ENCODE data around the gene DICER1.

The DICER1 gene

GRCh38 chr14:95056476-95056875 lies 100.9 kb downstream of the DICER1 start:
- H3K9me3 ChIP-seq (ENCODE audit: control insufficient read depth in 1 of 2, low read length in 2 of 2), result no peaks in the 10 kb centered on the region
- no peaks in the 10 kb centered on the region for H3K27me3 ChIP-seq (ENCODE audit: low read depth, low read length)
- no peak overlapping the region for H3K27ac ChIP-seq (ENCODE audit: low read length)
- no peaks in the 10 kb centered on the region for H3K4me1 ChIP-seq (ENCODE audit: control insufficient read depth in 1 of 2, insufficient read depth in 2 of 2, low read length in 2 of 2)
- no peaks in the 10 kb centered on the region for H3K36me3 ChIP-seq (ENCODE audit: control insufficient read depth in 1 of 2, insufficient read depth in 2 of 2, low read length in 2 of 2)
- H3K4me3 ChIP-seq (ENCODE audit: low read depth in 1 of 2, low read length in 2 of 2), result no peak overlapping the region

- H3K4me1 ChIP-seq (ENCODE audit: control insufficient read depth in 1 of 2, insufficient read depth in 2 of 2, low read length in 2 of 2), result no peaks in the 10 kb centered on the region
- H3K9me3 ChIP-seq (ENCODE audit: control insufficient read depth in 1 of 2, low read length in 2 of 2), result no peaks in the 10 kb centered on the region
- H3K36me3 ChIP-seq (ENCODE audit: control insufficient read depth in 1 of 2, insufficient read depth in 2 of 2, low read length in 2 of 2), result no peaks in the 10 kb centered on the region
- H3K4me3 ChIP-seq (ENCODE audit: low read depth in 1 of 2, low read length in 2 of 2), result no peak overlapping the region
- no peak overlapping the region for H3K27ac ChIP-seq (ENCODE audit: low read length)
- no peaks in the 10 kb centered on the region for H3K27me3 ChIP-seq (ENCODE audit: low read depth, low read length)
These were observed 102.0 kb downstream of the DICER1 start for GRCh38 chr14:95055318-95055717.

GRCh38 chr14:95054346-95055280 lies 102.7 kb downstream of the DICER1 start:
- Histone ChIP-seq H3K4me1 (ENCODE audit: control insufficient read depth in 1 of 2, insufficient read depth in 2 of 2, low read length in 2 of 2) (no peaks in the 10 kb centered on the region), H3K27ac (ENCODE audit: low read length) (no peak overlapping the region), H3K4me3 (ENCODE audit: low read depth in 1 of 2, low read length in 2 of 2) (no peak overlapping the region), H3K36me3 (ENCODE audit: control insufficient read depth in 1 of 2, insufficient read depth in 2 of 2, low read length in 2 of 2) (no peaks in the 10 kb centered on the region), H3K9me3 (ENCODE audit: control insufficient read depth in 1 of 2, low read length in 2 of 2) (no peaks in the 10 kb centered on the region), H3K27me3 (ENCODE audit: low read depth, low read length) (no peaks in the 10 kb centered on the region)

- H3K4me3 ChIP-seq (ENCODE audit: low read depth in 1 of 2, low read length in 2 of 2), result no peak overlapping the region
- no peak overlapping the region for H3K27ac ChIP-seq (ENCODE audit: low read length)
- H3K9me3 ChIP-seq (ENCODE audit: control insufficient read depth in 1 of 2, low read length in 2 of 2), result no peaks in the 10 kb centered on the region
- H3K27me3 ChIP-seq (ENCODE audit: low read depth, low read length), result no peaks in the 10 kb centered on the region
- no peaks in the 10 kb centered on the region for H3K4me1 ChIP-seq (ENCODE audit: control insufficient read depth in 1 of 2, insufficient read depth in 2 of 2, low read length in 2 of 2)
- no peaks in the 10 kb centered on the region for H3K36me3 ChIP-seq (ENCODE audit: control insufficient read depth in 1 of 2, insufficient read depth in 2 of 2, low read length in 2 of 2)
These were observed 105.2 kb downstream of the DICER1 start for GRCh38 chr14:95052016-95052585.

- Histone ChIP-seq H3K36me3 (ENCODE audit: control insufficient read depth in 1 of 2, insufficient read depth in 2 of 2, low read length in 2 of 2) (no peaks in the 10 kb centered on the region), H3K4me3 (ENCODE audit: low read depth in 1 of 2, low read length in 2 of 2) (no peak overlapping the region), H3K4me1 (ENCODE audit: control insufficient read depth in 1 of 2, insufficient read depth in 2 of 2, low read length in 2 of 2) (no peaks in the 10 kb centered on the region), H3K27me3 (ENCODE audit: low read depth, low read length) (no peaks in the 10 kb centered on the region), H3K27ac (ENCODE audit: low read length) (no peak overlapping the region), H3K9me3 (ENCODE audit: control insufficient read depth in 1 of 2, low read length in 2 of 2) (no peaks in the 10 kb centered on the region)
These were observed 107.4 kb downstream of the DICER1 start for GRCh38 chr14:95049952-95050351.

GRCh38 chr14:95048771-95049312 lies 108.5 kb downstream of the DICER1 start:
- no peaks in the 10 kb centered on the region for H3K36me3 ChIP-seq (ENCODE audit: control insufficient read depth in 1 of 2, insufficient read depth in 2 of 2, low read length in 2 of 2)
- no peaks in the 10 kb centered on the region for H3K9me3 ChIP-seq (ENCODE audit: control insufficient read depth in 1 of 2, low read length in 2 of 2)
- H3K27ac ChIP-seq (ENCODE audit: low read length), result no peak overlapping the region
- H3K27me3 ChIP-seq (ENCODE audit: low read depth, low read length), result no peaks in the 10 kb centered on the region
- H3K4me1 ChIP-seq (ENCODE audit: control insufficient read depth in 1 of 2, insufficient read depth in 2 of 2, low read length in 2 of 2), result no peaks in the 10 kb centered on the region
- no peak overlapping the region for H3K4me3 ChIP-seq (ENCODE audit: low read depth in 1 of 2, low read length in 2 of 2)

- Histone ChIP-seq H3K36me3 (ENCODE audit: control insufficient read depth in 1 of 2, insufficient read depth in 2 of 2, low read length in 2 of 2) (no peaks in the 10 kb centered on the region), H3K4me3 (ENCODE audit: low read depth in 1 of 2, low read length in 2 of 2) (no peak overlapping the region), H3K9me3 (ENCODE audit: control insufficient read depth in 1 of 2, low read length in 2 of 2) (no peaks in the 10 kb centered on the region), H3K27me3 (ENCODE audit: low read depth, low read length) (no peaks in the 10 kb centered on the region), H3K27ac (ENCODE audit: low read length) (no peak overlapping the region), H3K4me1 (ENCODE audit: control insufficient read depth in 1 of 2, insufficient read depth in 2 of 2, low read length in 2 of 2) (no peaks in the 10 kb centered on the region)
These were observed 109.6 kb downstream of the DICER1 start for GRCh38 chr14:95047754-95048153.

- no peaks in the 10 kb centered on the region for H3K9me3 ChIP-seq (ENCODE audit: control insufficient read depth in 1 of 2, low read length in 2 of 2)
- H3K4me3 ChIP-seq (ENCODE audit: low read depth in 1 of 2, low read length in 2 of 2), result no peak overlapping the region
- H3K4me1 ChIP-seq (ENCODE audit: control insufficient read depth in 1 of 2, insufficient read depth in 2 of 2, low read length in 2 of 2), result no peaks in the 10 kb centered on the region
- no peaks in the 10 kb centered on the region for H3K36me3 ChIP-seq (ENCODE audit: control insufficient read depth in 1 of 2, insufficient read depth in 2 of 2, low read length in 2 of 2)
- no peak overlapping the region for H3K27ac ChIP-seq (ENCODE audit: low read length)
- H3K27me3 ChIP-seq (ENCODE audit: low read depth, low read length), result no peaks in the 10 kb centered on the region
These were observed 110.3 kb downstream of the DICER1 start for GRCh38 chr14:95046711-95047681.

GRCh38 chr14:95045836-95046430 lies 111.4 kb downstream of the DICER1 start:
- H3K4me3 ChIP-seq (ENCODE audit: low read depth in 1 of 2, low read length in 2 of 2), result no peak overlapping the region
- H3K27ac ChIP-seq (ENCODE audit: low read length), result no peak overlapping the region
- H3K36me3 ChIP-seq (ENCODE audit: control insufficient read depth in 1 of 2, insufficient read depth in 2 of 2, low read length in 2 of 2), result no peaks in the 10 kb centered on the region
- no peaks in the 10 kb centered on the region for H3K9me3 ChIP-seq (ENCODE audit: control insufficient read depth in 1 of 2, low read length in 2 of 2)
- H3K4me1 ChIP-seq (ENCODE audit: control insufficient read depth in 1 of 2, insufficient read depth in 2 of 2, low read length in 2 of 2), result no peaks in the 10 kb centered on the region
- no peaks in the 10 kb centered on the region for H3K27me3 ChIP-seq (ENCODE audit: low read depth, low read length)

GRCh38 chr14:95045106-95045701 lies 112.1 kb downstream of the DICER1 start:
- no peaks in the 10 kb centered on the region for H3K4me1 ChIP-seq (ENCODE audit: control insufficient read depth in 1 of 2, insufficient read depth in 2 of 2, low read length in 2 of 2)
- no peaks in the 10 kb centered on the region for H3K9me3 ChIP-seq (ENCODE audit: control insufficient read depth in 1 of 2, low read length in 2 of 2)
- no peak overlapping the region for H3K4me3 ChIP-seq (ENCODE audit: low read depth in 1 of 2, low read length in 2 of 2)
- no peaks in the 10 kb centered on the region for H3K27me3 ChIP-seq (ENCODE audit: low read depth, low read length)
- H3K27ac ChIP-seq (ENCODE audit: low read length), result no peak overlapping the region
- no peaks in the 10 kb centered on the region for H3K36me3 ChIP-seq (ENCODE audit: control insufficient read depth in 1 of 2, insufficient read depth in 2 of 2, low read length in 2 of 2)
